ENCODE data around the gene ABCD1.

Gene ABCD1

DNA sequence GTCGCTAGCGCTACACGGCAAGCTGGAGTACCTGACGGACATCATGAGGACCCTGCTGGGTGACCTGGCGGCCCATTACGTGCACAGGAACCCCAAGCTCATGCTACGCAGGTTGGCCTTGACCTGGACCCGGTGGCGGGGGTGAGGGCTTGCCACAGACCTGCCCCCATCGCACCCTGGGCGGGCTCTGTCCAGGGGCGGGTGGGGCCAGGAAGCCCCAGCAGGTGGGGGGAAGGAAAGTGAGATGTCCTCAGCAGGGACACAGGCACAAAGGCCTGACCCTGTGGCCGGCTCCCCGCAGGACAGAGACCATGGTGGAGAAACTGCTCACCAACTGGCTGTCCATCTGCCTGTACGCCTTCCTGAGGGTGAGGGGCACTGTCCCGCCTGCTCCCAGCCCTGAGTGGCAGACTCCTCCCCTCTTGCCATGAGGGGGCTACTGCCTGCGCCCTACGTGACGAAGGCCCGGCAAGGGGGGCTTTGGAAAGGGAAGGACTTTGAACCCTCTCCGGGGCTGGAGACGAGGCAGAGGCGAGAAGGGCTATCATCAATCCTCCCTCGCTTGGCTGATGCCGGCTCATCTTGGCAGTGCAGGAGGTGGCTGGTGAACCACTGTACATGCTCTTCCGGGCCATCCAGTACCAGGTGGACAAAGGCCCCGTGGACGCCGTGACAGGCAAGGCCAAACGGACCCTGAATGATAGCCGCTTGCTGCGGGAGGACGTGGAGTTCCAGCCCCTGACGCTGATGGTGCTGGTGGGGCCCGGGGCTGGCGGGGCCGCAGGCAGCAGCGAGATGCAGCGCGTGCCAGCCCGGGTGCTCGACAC, 50.9 kb downstream of the ABCD1 start:
- DNase-seq: no peak

DNA sequence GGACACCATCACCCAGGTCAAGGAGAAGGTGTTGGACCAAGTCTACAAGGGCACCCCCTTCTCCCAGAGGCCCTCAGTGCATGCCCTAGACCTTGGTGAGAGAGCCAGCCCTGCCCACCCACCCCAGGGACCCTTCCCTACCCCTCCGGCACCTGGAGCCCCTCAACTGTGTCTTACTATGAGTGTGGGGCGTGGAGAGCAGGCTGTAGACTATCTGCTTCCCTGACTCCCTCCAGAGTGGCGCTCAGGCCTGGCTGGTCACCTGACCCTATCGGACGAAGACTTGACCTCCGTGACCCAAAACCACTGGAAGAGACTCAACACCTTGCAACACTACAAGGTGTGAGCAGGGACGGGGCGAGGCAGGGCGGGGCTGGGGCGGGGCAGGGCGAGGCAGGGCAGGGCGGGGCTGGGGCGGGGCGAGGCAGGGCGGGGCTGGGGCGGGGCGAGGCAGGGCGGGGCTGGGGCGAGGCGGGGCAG, 51.5 kb downstream of the ABCD1 start:
- DNase-seq: no peak

DNA sequence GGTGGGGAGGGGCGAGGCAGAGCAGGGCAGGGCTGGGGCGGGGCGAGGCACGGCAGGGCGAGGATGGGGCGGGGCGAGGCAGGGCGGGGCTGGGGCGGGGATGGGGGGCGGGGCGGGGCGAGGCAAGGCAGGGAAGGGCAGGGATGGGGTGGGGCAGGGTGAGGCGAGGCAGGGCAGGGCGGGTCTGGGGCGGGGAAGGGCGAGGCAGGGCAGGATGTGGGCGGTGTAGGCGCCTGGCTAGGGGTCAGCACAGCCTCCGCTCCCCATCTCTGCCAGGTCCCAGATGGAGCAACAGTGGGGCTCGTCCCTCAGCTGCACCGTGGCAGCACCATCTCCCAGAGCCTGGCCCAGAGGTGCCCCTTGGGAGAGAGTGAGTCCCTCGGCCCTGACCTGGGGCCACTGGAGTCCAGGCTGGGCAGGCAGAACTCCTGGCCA, 52.0 kb downstream of the ABCD1 start:
- peak in 1 of 2 experiments; percentile 35 for DNase-seq

DNA sequence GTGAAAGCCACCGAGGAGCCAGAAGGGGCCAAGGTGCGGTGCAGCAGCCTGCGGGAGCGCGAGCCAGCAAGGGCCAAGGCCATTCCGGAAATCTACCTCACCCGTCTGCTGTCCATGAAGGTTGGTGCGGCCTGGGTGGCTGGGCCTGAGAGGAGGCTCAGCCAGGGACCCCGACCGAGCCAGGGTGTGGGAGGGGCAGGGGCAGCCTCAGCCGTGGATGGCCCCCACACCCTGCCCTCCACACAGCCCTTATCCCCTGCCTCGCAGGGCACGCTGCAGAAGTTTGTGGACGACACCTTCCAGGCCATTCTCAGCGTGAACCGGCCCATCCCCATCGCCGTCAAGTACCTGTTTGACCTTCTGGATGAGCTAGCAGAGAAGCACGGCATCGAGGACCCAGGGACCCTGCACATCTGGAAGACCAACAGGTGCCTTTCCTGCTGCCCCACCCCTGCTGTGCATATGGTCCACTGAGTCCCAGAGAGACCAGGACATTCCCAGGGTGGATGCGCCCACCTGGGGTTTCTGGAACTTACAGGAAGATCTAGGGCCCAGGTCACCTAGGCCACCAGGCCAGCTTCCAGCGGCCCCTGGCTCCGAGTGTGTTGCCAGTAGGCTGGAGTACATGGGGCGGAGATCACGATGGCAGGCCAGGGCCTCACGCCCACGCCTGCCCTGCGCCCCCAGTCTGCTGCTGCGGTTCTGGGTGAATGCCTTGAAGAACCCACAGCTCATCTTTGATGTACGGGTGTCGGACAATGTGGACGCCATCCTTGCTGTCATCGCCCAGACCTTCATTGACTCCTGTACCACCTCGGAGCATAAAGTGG, 52.8 kb downstream of the ABCD1 start:
- DNase-seq: no peak

DNA sequence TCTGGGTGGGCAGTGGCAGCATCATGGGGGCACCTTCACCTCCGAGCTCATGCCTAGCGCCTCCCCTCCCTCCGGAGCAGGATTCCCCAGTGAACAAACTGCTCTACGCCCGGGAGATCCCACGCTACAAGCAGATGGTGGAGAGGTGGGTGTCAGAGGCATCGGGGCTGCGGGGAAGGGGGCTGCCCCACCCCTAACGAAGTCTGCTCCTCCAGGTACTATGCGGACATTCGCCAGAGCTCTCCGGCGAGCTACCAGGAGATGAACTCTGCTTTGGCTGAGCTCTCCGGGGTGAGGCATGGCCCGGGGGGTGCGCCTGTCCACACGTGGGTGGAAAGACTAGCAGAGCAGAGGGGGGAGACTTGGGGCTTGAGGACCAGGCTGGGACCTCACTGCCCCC, 53.5 kb downstream of the ABCD1 start:
- no peak for DNase-seq

DNA sequence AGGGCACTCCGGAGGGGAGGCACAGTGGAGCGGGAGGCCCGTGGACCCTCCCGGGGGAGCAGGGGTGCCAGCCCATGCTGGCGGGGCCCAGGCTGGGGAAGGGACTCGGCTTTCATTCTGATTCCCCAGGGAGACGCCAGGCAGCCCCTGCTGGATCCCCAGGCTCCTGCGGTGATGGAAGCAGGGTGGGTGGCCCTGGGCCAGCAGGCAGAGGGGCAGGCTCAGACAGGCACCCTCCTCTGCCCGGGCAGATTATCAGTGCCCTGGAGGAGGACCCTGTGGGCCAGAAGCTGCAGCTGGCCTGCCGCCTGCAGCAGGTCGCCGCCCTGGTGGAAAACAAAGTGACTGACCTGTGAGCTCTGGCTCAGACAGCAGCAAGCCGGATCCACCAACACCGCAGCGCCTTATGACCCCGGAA, 54.0 kb downstream of the ABCD1 start:
- DNase-seq: no peak

DNA sequence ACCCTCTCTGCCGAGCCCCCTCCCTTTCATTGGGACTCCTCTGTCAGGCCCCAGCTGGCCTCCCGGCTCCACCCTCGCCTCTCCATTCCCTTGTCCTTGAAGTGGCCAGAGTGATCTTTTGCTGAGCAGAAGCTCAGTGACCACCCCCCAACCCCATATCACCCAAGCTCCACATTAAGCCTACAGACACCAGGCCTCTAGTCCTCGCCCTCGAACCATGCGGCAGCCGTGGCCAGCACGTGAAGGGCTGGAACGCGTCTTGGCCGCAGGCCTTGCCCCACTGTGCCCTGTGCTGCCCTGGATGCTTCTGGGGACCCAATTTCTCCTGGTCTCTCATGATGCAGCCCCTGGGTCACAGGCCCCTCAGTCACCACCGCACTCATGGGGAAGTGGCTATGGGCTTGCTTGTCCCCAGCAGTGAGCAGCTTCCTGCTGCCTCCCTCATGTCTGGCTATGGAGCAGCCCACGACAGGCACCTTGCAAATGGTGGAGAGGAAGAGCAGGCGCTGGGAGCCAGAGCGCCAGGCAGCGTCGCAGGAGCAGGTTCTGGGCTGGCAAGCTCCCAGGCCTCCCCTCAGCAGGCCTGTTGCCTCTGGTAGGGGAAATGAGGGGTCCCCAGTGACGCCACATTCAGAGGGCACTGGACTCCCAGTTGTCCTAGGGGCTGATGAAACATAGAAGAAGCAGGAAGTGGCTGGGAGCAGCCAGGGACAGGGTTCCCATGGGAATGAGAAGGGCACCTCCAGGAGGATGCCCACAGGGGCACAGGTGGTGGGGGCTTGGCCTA, 55.4 kb downstream of the ABCD1 start:
- no peak for DNase-seq

DNA sequence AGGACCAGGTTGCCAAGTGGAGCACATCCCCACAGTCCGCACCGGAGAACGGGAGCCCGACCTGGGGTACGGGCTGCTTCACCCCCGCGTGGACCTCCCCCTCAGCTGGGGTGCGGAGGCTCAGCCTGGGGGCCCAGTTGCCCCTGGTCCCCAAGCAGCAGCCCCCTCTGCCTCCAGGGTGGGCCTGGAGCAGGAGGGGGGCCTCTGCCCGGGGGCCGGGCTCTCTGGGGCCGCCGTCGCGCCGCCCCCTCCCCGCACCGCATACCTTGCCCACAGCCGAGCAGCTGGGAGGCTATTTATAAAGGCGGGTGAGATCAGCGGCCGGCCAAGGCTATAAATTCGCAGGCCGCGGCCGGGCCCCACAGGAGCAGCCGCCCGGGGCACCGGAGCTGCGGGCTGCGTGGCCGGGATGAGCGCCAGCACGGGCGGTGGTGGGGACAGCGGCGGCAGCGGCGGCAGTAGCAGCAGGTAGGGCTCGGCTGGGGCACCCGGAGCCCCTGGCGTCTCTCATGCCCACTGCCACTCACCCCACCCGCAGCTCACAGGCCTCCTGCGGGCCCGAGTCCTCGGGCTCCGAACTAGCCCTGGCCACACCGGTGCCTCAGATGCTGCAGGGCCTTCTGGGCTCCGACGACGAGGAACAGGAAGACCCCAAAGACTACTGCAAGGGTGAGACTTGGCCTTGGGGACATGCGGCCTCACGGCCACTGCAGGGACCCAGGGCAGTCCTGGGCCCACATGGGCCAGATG, 56.2 kb downstream of the ABCD1 start, which contains the start of gene SRPK3:
Gene SRPK3 (plus strand): TSS at position 364 of the 750 bp plus-strand sequence. CDS start 46 bp downstream, at position 410.
- peak in 1 of 2 experiments; percentile 53 for DNase-seq

DNA sequence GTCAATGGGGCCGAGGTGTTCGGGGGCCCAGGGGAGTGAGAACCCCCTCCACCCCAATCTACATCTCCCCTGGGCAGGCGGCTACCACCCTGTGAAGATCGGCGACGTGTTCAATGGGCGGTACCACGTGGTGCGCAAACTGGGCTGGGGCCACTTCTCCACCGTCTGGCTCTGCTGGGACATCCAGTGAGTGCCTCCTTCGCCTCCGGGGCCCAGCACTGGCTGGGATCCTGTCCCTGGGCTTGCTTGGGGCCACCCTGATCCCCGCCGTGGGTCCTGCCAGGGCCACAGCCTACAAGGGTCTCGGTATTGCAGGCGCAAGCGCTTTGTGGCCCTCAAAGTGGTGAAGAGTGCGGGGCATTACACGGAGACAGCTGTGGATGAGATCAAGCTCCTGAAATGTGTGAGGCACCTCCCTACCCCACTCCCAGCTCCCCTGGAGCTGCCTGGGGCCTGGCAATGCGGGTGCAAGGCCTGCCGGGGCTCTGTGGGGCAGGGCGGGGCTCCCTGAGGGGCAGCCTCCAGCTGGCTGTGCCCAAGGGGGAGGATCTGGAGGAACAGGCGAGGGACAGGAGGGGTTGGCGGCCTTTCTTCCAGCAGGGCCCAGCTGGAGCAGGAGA, 56.9 kb downstream of the ABCD1 start:
- DNase-seq: peak; percentile 9 to 28

DNA sequence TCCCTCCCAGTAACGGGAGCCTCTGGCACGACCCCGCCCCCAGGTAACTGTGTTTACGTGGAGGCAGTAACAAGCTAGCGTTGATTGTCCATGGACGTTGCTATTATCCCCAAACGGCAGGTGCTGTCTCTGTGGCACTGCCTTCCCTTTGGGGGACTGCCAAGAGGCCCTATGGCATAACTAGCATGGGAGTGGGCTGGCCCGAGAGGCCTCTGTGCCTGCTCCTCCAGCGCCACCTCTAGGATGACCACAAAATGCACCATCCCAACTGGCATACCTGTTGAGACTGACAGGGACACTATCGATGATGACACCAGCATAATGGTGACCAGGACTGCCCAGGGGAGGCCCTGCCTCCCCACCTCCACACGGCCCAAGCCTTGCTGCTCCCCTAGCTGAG, 57.7 kb downstream of the ABCD1 start:
- DNase-seq: peak; percentile 48 to 63

DNA sequence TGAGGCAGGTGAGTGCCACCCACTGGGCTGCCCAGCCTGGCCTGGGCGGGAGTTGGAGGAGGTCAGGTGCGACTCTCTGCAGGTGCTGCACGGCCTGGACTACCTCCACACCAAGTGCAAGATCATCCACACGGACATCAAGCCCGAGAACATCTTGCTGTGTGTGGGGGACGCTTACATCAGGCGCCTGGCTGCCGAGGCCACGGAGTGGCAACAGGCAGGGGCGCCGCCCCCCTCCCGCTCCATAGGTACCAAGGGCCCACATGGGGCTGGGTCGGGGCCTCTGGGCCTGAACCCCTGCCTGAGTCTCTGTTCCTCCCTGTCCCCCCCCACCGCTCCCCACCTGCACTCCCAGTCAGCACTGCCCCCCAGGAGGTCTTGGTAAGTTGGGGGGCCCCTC, 58.2 kb downstream of the ABCD1 start:
- no peak for DNase-seq

DNA sequence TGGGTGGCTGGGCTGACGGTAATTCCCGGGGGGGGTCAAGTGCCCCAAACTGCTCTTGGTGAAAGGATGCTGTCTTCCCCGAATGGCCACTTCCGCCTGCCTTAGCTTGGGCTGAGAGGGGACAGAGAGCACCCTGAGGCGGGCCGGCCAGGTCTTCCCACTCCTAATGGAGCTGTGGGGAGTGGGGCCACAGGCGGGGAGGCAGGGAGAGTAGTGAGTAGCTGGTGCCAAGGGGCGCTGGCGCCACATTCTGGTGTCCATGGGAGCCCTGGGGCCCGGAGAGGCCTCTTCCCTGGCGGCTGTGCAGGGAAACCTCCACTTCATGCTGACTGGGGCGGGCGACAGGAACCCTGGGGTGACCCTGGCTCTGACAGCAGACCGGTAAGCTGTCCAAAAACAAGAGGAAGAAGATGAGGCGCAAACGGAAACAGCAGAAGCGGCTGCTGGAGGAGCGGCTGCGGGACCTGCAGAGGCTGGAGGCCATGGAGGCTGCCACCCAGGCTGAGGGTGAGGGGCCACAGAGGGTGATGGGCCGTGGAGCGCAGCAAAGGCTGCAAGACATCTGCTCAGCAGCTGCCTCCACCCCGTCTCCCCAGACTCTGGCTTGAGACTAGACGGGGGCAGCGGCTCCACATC, 58.8 kb downstream of the ABCD1 start:
- DNase-seq: no peak

DNA sequence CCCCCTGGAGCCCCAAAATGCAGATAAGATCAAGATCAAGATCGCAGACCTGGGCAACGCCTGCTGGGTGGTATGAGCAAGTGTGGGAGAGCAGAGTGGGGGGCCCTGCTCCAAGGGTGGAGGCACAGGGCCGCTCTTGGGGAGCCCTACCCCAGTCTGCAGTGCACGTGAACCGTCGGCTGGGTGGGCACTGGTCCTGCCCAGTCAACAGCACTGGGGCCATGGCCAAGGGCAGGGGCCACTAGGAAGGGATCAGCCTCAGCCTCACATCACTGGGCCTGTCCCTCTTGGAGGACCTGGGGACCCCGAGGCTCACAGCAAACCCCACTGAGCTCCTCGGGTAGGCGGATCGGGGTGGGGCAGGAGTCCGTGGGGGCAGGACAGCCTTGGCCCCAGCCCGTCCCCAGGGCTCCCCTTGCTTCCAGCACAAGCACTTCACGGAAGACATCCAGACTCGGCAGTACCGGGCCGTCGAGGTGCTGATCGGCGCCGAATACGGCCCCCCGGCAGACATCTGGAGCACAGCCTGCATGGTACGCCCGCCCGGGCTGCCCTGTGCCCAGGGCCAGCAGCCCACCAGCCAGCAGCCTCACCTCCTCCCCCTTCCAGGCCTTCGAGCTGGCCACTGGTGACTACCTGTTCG, 59.8 kb downstream of the ABCD1 start:
- DNase-seq: no peak

DNA sequence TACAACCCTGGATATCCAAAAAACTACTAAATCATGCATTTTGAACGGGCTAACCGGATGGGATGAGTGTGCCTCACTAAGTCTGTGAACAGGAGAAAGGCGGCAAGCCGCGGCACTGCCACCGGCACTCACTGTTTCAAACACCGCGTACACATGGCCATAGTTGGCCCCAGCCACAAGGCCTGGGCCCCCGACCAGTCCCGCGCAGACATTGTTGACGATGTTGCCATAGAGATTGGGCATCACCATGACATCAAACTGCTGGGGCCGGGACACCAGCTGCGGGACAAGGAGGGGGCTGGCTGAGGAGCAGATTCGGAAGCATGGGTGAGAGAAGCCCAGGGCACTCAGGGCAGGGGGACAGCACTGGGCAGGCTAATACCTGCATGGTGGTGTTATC, 62.0 kb downstream of the ABCD1 start:
- DNase-seq: no peak

DNA sequence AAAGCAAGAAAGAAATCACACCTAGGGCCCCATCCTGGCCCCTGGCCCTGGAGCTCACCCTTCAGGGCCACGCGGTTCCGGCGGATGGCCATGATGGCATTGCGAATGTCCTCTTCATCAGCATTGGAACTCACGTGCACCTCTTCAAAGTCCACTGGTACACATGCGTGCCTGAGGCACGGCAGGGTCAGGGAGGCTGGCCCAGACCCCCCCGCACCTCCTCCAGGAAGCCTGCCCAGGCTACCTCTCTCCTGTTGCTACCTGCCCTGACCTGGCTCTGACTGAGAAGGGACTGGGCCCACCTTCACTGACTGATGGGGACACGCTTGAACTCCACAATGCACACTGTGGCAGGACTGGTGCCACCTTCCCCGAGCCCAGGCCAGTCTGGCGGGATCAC, 65.0 kb downstream of the ABCD1 start:
- DNase-seq: no peak

DNA sequence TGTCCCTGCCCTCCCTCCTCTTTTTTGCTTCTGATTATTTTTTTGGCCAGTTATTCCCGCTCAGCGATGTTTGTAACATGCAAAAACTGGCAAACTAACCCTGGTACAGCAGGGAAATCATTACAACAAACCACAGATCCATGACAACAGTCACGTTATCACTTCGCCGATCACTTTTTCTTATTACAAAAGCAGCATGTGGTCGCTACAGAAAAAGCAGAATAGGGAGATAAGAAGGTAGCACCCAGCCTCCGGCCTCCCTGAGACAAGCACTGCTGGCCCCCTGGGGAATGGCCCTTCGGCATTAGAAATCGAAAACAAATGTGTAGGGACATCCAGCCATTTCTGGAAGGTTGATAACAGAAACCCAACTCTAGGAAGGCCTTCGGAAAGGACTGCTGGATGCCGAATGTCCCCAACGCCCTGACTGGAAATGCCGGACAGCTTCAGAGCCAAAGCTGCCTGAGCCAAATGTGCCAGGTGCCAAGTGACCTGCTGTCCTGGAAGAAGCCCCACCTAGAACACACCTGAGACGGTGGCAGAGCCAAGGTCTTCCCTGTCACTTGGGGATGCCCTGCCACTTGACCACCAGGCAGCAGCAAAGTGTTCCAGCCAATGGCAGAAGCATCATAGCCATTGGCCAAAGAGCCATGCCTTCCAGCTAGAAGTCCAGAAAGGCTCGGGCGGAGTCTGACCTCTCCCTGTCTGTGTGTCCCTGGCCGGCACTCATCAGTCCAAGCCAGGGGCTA, 66.6 kb downstream of the ABCD1 start:
- no peak for DNase-seq

DNA sequence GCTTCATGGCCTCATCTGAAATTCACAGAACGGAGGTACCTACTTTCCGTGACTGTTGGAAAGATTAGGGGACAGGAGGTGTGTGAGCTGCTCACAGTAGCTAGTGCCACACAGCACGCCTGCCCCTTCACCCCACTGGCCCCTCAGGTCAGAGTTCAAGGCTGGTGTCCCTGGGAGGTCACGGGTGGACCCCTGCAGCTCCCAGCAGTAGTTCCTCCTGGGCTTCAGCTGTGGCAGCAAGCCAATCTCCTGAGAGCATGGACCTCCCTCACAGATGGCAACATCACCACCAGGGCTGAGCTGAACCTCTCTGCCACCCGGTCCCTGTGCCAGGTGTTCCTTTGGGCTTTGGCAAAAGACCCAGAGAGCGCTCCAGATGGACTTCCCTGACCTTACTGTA, 67.7 kb downstream of the ABCD1 start:
- no peak for DNase-seq

DNA sequence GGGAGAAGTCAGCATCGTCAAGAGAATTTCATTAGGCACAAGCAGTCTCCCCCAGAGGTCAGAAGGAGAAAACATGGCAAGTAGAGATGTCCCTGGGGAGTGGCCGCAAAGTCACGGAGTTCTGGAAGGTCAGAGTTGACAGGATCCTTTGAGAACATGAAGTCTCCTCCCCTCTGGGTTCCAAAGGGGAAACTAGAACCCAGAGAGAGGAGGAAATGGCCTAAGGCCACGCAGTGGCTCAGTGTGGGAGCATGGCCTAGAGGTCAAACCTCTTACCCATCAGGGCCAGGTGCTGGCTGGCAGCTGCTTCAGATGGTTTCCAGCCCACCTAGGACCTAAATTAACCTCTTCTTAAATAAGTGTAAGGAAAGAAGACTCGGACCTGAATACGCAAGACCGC, 68.6 kb downstream of the ABCD1 start:
- DNase-seq: no peak

Data from NCI-H526 (cell line).